Subcutaneous abdominal adipose tissue (tissue), 5 donors: Measurements from ENCODE around the gene UQCRC1.
A peak's percentile ranks its signal among the peaks of the same experiment; 100 is the strongest.

Experiments used
- H3K27ac ChIP-seq: one replicate; pipeline ENCODE4 v1.7.0; 2013; ENCODE audit warnings: low read depth, mild to moderate bottlenecking, inconsistent platforms, low read length, moderate library complexity
- H3K27me3 ChIP-seq, 5 donors: one replicate each; pipeline ENCODE4 v1.7.0; 2013; ENCODE audit warnings: low read length in 5 of 5, inconsistent platforms in 1 of 5; ENCODE audit not compliant: control insufficient read depth in 5 of 5, insufficient read depth in 4 of 5
- H3K36me3 ChIP-seq, 5 donors: one replicate each; pipeline ENCODE4 v1.7.0; 2013; ENCODE audit warnings: low read length in 5 of 5; ENCODE audit not compliant: control insufficient read depth in 5 of 5, insufficient read depth in 5 of 5
- H3K4me1 ChIP-seq, 5 donors: one replicate each; pipeline ENCODE4 v1.7.0; 2013; ENCODE audit warnings: low read length in 5 of 5, mild to moderate bottlenecking in 3 of 5, moderate library complexity in 1 of 5; ENCODE audit not compliant: control insufficient read depth in 5 of 5, insufficient read depth in 5 of 5
- H3K4me3 ChIP-seq, 5 donors: one replicate each; pipeline ENCODE4 v1.7.0; 2013; ENCODE audit warnings: low read length in 5 of 5, low read depth in 1 of 5
- H3K9ac ChIP-seq, 5 donors: one replicate each; pipeline ENCODE4 v1.7.0; 2013; ENCODE audit warnings: low read length in 5 of 5, mild to moderate bottlenecking in 4 of 5, moderate library complexity in 3 of 5
- H3K9me3 ChIP-seq, 5 donors: one replicate each; pipeline ENCODE4 v1.7.0; 2013; ENCODE audit warnings: low read length in 5 of 5; ENCODE audit not compliant: control insufficient read depth in 5 of 5
- donor health status: healthy.
- donor health status: healthy.
- donor health status: healthy.
- donor health status: healthy.
- donor health status: healthy.

The UQCRC1 gene

DNA sequence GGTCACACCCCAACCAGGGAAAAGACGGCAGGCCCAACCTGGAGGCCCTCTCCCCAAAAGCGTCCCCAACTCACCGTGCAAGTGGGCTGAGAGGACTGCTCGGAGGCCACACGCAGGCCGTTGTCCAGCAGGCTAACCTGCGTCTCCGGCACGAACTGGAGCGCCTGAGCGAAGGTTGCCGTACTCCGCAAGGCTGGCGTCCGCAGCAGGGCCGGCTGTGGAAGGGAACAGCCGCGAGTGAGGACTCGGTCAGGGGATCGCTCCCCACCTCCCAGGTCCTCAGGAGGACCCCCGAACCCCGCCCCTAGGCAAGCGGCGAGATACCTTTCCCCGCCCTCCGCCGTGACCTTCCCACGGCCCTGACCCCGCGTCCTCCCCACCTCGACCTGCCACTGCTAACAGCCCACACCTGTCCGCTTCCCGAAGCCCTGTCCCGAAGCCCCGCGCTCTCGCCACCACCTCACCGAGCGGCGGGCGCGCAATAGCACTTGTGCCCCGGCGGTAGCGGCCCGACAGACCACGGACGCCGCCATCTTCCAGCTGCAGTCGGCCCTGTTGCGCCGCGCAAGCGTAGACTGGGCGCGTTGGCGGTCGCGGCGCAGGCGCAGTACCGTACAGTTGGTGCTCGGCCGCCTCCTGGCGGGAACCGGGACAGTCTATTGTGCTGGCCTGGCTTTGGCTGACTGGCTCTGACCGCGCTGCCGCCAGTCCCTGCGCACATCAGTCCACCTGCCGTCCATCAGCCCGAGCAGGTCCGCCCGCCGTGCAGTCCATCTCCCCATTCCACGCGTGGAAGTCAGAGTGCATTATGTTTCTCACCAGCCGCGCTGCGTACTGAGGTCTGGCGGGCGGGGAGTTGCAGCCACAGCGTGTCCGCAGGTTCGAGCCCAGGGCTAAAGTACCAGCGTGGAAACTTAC, at the start of gene UQCRC1:
TSS of gene UQCRC1 (minus strand) at position 559 of the 918 bp plus-strand sequence. CDS start at position 533, 26 bp downstream.
- Histone ChIP-seq H3K36me3 (peaks cover 0 to 19% (median 16%) of the 10 kb centered on the region in 5 donors), H3K4me1 (peaks cover 3 to 19% (median 13%) of the 10 kb centered on the region in 5 donors), H3K4me3 (peak within 1 kb of the TSS; percentile 90 to 98 (median 94)), H3K9ac (peak within 1 kb of the TSS; percentile 75 to 97 (median 84)), H3K27ac (peak within 1 kb of the TSS; percentile 75), H3K9me3 (no peaks in the 10 kb centered on the region), H3K27me3 (no peaks in the 10 kb centered on the region)

DNA sequence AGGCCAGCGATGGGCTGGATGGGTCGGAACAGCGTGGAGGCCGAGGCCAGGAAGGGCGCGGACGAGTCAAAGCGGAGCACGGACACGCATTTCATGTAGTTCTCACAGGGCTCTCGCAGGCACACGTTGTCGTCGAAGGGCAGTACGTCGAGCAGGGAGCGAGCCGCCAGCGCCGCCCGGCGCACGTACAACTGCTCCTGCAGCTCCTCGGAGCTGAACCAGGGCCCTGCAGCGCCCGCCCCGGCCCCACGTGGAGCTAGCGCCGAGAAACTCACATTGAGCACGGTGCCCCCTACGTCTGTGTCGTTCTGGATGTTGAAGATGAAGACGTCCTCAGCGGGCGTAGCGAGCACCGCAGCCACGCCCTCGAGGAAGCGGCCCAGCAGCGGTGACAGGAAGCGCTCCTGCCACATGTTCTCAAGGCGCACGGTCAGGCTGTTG, 47.4 kb upstream of the UQCRC1 start:
- H3K4me1 ChIP-seq = peaks cover 0 to 29% (median 21%) of the 10 kb centered on the region in 5 donors
- H3K27me3 ChIP-seq = peaks cover 0 to 19% (median 14%) of the 10 kb centered on the region in 5 donors
- no peak overlapping the region for H3K27ac ChIP-seq
- peaks cover 0 to 3% (median 0%) of the 10 kb centered on the region in 5 donors for H3K9me3 ChIP-seq
- no peaks in the 10 kb centered on the region for H3K36me3 ChIP-seq
- H3K9ac ChIP-seq = peak overlapping the region in 2 of 5 donors; percentile 21 to 47
- peak overlapping the region in 4 of 5 donors; percentile 51 to 71 (median 62) for H3K4me3 ChIP-seq

DNA sequence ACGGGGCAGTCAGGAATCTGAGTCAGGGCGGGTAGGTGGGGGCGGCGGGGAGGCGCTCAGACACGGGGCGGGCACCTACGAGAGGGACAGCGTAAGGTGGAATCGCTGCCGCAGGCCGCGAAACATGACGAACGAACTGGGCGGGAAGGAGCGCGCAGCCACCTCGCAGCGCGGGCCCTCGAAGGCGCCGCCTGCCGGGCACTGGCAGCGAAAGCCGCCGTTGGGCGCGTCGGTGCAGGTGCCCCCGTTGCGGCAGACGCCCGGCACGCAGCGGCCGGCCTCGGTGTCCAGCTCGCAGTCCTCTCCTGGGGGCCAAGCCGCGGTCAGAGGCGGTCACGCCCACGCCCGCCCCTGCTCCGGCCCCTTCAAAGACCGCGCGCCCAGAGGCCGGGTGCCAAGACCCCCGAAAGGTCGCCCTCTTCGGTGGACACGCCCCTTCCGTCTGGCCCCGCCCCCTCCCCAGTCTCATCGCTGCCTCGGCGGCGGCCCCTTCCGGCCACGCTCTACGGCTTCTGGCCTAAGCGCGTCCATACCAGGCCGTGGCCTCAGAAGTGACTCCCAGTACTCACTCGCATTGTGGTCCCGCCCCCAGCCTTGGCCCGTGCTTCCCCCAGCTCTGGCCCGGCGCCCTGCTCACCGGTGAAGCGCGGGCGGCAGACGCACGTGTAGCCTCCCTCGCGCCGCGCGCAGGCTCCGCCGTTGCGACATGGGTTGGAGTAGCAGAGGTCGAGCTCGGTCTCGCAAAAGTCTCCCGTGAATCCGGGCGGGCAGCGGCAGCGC, 46.8 kb upstream of the UQCRC1 start:
- no peak overlapping the region for H3K27ac ChIP-seq
- peak overlapping the region in 2 of 5 donors; percentile 21 to 47 for H3K9ac ChIP-seq
- no peaks in the 10 kb centered on the region for H3K36me3 ChIP-seq

DNA sequence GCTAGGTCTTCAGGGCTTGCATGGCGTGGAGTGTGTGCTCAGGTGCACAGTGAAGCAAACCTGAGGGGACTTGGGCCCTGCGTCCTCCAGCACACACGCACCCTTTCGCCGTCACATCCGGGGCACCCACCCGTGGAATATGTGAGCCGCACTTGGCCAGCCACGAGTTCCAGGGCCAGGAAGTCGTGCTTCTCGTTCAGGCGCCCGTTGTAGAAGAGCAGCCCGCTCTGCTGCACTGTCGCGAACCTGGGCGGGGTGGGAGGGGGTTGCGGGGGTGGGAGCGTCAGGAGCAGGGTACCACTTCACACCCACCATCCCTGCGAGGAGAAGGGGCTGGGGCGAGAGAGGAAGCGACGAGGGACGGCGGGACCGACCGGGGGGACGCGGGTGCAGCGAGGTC, 46.2 kb upstream of the UQCRC1 start:
- Histone ChIP-seq H3K9ac (no peak overlapping the region), H3K4me3 (peak overlapping the region in 4 of 5 donors; percentile 51 to 71 (median 62)), H3K9me3 (peaks cover 0 to 3% (median 0%) of the 10 kb centered on the region in 5 donors), H3K27ac (no peak overlapping the region), H3K4me1 (peaks cover 0 to 19% (median 13%) of the 10 kb centered on the region in 5 donors), H3K27me3 (peaks cover 0 to 12% (median 6%) of the 10 kb centered on the region in 5 donors), H3K36me3 (no peaks in the 10 kb centered on the region)

More for the DNA sequence above, 46.8 kb upstream of the UQCRC1 start:
- Histone ChIP-seq H3K4me1 (peaks cover 0 to 23% (median 16%) of the 10 kb centered on the region in 5 donors), H3K4me3 (peak overlapping the region in 4 of 5 donors; percentile 51 to 71 (median 62)), H3K27me3 (peaks cover 0 to 19% (median 12%) of the 10 kb centered on the region in 5 donors), H3K9me3 (peaks cover 0 to 3% (median 0%) of the 10 kb centered on the region in 5 donors)

DNA sequence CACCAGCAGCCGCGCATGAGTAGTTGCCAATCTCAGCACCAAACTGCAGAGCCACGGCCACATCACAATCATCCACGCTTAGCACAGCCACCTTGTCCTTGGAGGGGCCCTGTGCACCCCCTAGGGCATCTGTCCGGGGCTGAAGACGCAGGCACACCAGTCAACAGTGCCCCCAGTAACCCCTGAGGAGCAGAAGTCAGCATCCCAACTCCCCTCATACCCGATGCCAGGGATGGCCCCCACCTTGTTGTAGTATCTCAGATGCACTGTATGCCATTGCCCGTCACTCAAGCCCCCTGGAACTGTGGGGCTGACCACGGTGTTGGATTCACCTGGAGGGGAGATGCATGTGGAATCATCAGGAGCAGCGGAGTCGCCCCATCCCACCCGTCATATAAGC, 45.6 kb upstream of the UQCRC1 start:
- Histone ChIP-seq H3K27me3 (peaks cover 0 to 8% (median 2%) of the 10 kb centered on the region in 5 donors), H3K4me1 (peaks cover 0 to 19% (median 13%) of the 10 kb centered on the region in 5 donors), H3K4me3 (peak overlapping the region in 1 of 5 donors; percentile 62), H3K27ac (no peak overlapping the region), H3K9ac (no peak overlapping the region), H3K9me3 (peaks cover 0 to 3% (median 0%) of the 10 kb centered on the region in 5 donors), H3K36me3 (no peaks in the 10 kb centered on the region)

DNA sequence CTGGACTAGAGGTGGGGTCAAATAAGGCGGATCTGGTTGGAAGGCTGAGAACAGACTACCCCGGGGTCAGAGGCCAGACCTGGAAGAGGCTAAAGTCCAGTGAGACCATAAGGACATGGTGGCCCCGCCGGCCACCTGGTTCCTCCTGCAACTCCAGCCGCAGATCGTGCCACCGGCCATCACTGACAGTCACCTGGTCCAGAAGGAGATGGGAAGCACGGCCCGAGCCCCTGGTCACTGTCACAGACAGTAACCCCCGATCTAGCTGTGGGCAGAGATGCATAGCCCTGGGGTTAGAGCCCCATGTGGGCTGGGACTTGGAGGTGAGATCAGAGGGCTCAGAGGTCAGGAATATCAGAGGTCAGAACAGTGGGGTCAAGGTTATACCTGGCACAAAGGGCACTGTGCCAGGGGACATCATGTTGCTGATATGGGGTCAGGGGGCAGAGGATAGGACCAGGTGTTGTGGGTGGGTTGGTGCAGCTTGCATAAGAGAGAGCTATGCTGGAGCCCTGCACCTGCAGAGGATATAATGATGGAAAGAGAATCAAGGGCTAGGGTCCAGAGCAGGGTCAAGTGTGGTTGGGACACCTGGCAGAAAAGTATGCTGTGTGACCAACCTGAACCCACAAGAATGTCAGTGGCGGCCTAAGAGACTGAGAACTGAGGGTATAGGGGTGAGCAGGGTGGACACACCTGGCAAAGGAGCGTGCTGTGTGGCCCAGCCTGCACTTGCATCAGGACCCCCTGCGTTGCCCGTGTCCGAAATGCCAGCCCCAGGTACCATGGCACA, 43.7 kb upstream of the UQCRC1 start:
- Histone ChIP-seq H3K9ac (no peak overlapping the region), H3K27ac (no peak overlapping the region), H3K27me3 (peaks cover 0 to 2% (median 0%) of the 10 kb centered on the region in 5 donors), H3K36me3 (no peaks in the 10 kb centered on the region), H3K4me1 (peaks cover 0 to 19% (median 13%) of the 10 kb centered on the region in 5 donors), H3K4me3 (no peak overlapping the region), H3K9me3 (peaks cover 0 to 3% (median 0%) of the 10 kb centered on the region in 5 donors)

DNA sequence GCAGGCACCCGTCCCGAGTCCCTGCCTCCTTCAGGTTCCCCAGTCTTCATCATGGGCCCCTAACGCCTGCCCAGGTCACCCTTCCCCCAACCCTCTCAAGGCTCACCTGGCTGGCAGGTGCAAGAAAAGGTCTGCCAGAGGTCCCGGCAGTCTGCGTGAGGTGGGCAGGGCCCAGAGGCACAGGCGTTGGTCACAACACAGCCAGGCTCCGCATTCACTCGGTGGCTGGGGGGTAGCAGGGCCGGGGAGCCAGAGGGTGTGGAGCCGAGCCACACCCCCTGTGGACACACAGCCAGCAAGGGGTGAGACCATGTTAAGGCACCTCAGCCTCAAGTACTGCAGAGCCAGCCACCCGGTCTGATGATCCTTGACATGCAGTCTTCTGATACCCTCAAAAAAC, 42.3 kb upstream of the UQCRC1 start:
- Histone ChIP-seq H3K27ac (no peak overlapping the region), H3K4me3 (no peak overlapping the region), H3K9me3 (no peaks in the 10 kb centered on the region), H3K9ac (no peak overlapping the region), H3K36me3 (no peaks in the 10 kb centered on the region), H3K27me3 (peaks cover 0 to 2% (median 0%) of the 10 kb centered on the region in 5 donors), H3K4me1 (peaks cover 0 to 13% (median 9%) of the 10 kb centered on the region in 5 donors)

DNA sequence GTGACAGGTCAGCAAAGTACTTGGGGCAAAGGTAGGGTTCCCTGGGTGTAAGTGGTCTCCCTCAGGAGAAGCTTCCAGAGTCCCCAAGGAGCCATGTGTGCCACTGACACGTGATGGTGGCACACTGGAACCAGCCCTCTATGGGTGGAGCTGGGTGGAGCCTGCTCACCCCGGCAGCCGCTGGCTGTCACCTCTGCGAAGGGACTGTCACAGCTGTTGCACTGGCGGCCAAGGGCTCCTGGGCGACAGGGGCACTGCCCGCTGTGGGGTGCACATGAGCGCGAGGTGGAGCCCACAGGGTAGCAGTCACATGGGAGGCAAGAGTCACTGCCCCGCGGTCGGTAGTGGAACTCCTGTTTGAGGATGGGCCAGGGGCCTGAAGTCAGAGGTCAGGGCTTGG, 41.3 kb upstream of the UQCRC1 start:
- no peaks in the 10 kb centered on the region for H3K9me3 ChIP-seq
- H3K27me3 ChIP-seq = peaks cover 0 to 2% (median 0%) of the 10 kb centered on the region in 5 donors
- H3K4me1 ChIP-seq = peaks cover 0 to 5% (median 4%) of the 10 kb centered on the region in 5 donors
- H3K9ac ChIP-seq = no peak overlapping the region
- no peaks in the 10 kb centered on the region for H3K36me3 ChIP-seq
- no peak overlapping the region for H3K4me3 ChIP-seq
- no peak overlapping the region for H3K27ac ChIP-seq

DNA sequence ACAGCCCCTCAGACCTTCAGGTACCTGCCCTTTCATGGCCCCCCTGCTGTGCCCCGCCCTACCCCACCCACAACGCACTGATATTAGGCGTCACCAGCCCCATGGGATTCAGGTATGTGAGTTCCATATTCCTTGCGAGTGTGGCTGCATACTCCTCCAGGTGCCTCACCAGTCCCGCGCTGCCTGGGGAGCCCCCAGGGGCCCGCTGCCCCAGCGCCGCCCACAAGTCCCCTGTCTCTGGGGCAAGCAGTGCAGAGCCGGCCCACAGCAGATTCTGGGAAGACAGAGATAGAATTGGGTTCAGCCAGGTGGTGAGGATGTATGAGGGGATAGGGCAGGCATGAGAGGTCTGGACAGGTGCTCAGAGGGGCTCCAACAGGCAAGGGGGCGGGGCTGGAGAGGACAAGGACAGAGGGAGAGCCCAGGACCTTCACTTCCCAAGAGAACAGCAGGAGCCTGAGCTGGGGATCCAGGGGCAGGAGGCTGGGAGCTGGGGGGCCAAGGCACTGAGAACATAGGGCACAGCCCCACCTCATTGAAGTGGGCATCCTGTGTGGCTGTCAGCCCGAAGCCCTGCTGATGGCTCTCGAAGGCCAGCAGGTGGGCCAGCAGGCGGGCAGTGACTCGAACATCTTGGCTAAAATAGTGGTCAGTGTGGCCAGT, 38.9 kb upstream of the UQCRC1 start:
- Histone ChIP-seq H3K4me3 (no peak overlapping the region), H3K36me3 (no peaks in the 10 kb centered on the region), H3K27ac (no peak overlapping the region), H3K27me3 (peaks cover 0 to 4% (median 0%) of the 10 kb centered on the region in 5 donors), H3K9me3 (no peaks in the 10 kb centered on the region), H3K9ac (no peak overlapping the region), H3K4me1 (no peaks in the 10 kb centered on the region)
